HEK293 (cell line): ENCODE results near the gene CDH26.
A peak's percentile ranks its signal among the peaks of the same experiment; 100 is the strongest.

Experiments
- FEZF1 ChIP-seq: fragments of 450-650 bp; formaldehyde crosslinking; IDR thresholded peaks from 2 replicates; pipeline ENCODE4 v1.5.1; 2016; ENCODE audit warnings: missing biosample characterization, missing genetic modification characterization
- INSM2 ChIP-seq: fragments of 450-650 bp; formaldehyde crosslinking; IDR thresholded peaks from 2 replicates; pipeline ENCODE4 v1.5.1; 2016; ENCODE audit warnings: missing biosample characterization, missing genetic modification characterization
- KLF16 ChIP-seq: fragments of 450-650 bp; formaldehyde crosslinking; IDR thresholded peaks from 2 replicates; pipeline ENCODE4 v1.5.1; 2017; ENCODE audit warnings: missing biosample characterization, missing genetic modification characterization
- KLF9 ChIP-seq: fragments of 450-650 bp; formaldehyde crosslinking; IDR thresholded peaks from 2 replicates; pipeline ENCODE4 v1.5.1; 2016; ENCODE audit warnings: missing biosample characterization, missing genetic modification characterization, low read depth
- RBAK ChIP-seq: fragments of 450-650 bp; formaldehyde crosslinking; IDR thresholded peaks from 2 replicates; pipeline ENCODE4 v1.5.1; 2016; ENCODE audit warnings: missing biosample characterization, missing genetic modification characterization
- SCRT1 ChIP-seq: fragments of 450-650 bp; formaldehyde crosslinking; IDR thresholded peaks from 2 replicates; pipeline ENCODE4 v1.5.1; 2016; ENCODE audit warnings: missing biosample characterization, missing genetic modification characterization, borderline replicate concordance
- YY1 ChIP-seq: fragments of 450-650 bp; formaldehyde crosslinking; IDR thresholded peaks from 2 replicates; pipeline ENCODE4 v1.5.1; 2018; ENCODE audit warnings: missing biosample characterization, missing genetic modification characterization
- ZBTB1 ChIP-seq: fragments of 450-650 bp; formaldehyde crosslinking; IDR thresholded peaks from 2 replicates; pipeline ENCODE4 v1.5.1; 2016; ENCODE audit warnings: missing biosample characterization, missing genetic modification characterization
- ZBTB20 ChIP-seq: fragments of 450-650 bp; formaldehyde crosslinking; IDR thresholded peaks from 2 replicates; pipeline ENCODE4 v1.5.1; 2016; ENCODE audit warnings: missing biosample characterization, missing genetic modification characterization
- ZBTB21 ChIP-seq: fragments of 450-650 bp; formaldehyde crosslinking; IDR thresholded peaks from 2 replicates; pipeline ENCODE4 v1.5.1; 2017; ENCODE audit warnings: missing biosample characterization, missing genetic modification characterization
- ZBTB26 ChIP-seq: fragments of 450-650 bp; formaldehyde crosslinking; optimal IDR thresholded peaks from 2 replicates; pipeline ENCODE3; 2016; ENCODE audit warnings: missing biosample characterization, mild to moderate bottlenecking, missing genetic modification characterization
- ZBTB44 ChIP-seq: fragments of 450-650 bp; IDR thresholded peaks from 2 replicates; pipeline ENCODE4 v1.5.1; 2018; ENCODE audit warnings: missing biosample characterization, mild to moderate bottlenecking, missing genetic modification characterization
- ZBTB7A ChIP-seq: fragments of 450-650 bp; formaldehyde crosslinking; IDR thresholded peaks from 2 replicates; pipeline ENCODE4 v1.5.1; 2016; ENCODE audit warnings: low read depth, missing biosample characterization, missing genetic modification characterization
- ZEB2 ChIP-seq: fragments of 450-650 bp; formaldehyde crosslinking; IDR thresholded peaks from 2 replicates; pipeline ENCODE4 v1.5.1; 2016; ENCODE audit warnings: missing biosample characterization, missing genetic modification characterization
- ZFP69B ChIP-seq: fragments of 450-650 bp; formaldehyde crosslinking; IDR thresholded peaks from 2 replicates; pipeline ENCODE4 v1.5.1; 2016; ENCODE audit warnings: missing biosample characterization, missing genetic modification characterization
- ZIC2 ChIP-seq: fragments of 450-650 bp; formaldehyde crosslinking; IDR thresholded peaks from 2 replicates; pipeline ENCODE4 v1.5.1; 2016; ENCODE audit warnings: missing biosample characterization, missing genetic modification characterization
- ZNF16 ChIP-seq: fragments of 450-650 bp; formaldehyde crosslinking; IDR thresholded peaks from 2 replicates; pipeline ENCODE4 v1.5.1; 2016; ENCODE audit warnings: low read depth, missing biosample characterization, missing genetic modification characterization
- ZNF223 ChIP-seq: fragments of 450-650 bp; formaldehyde crosslinking; IDR thresholded peaks from 2 replicates; pipeline ENCODE4 v1.5.1; 2016; ENCODE audit warnings: missing biosample characterization, missing genetic modification characterization
- ZNF335 ChIP-seq: fragments of 450-650 bp; formaldehyde crosslinking; conservative IDR thresholded peaks from 2 replicates; pipeline ENCODE4 v1.5.1; 2016; ENCODE audit warnings: missing biosample characterization, missing genetic modification characterization
- ZNF354C ChIP-seq: fragments of 450-650 bp; formaldehyde crosslinking; IDR thresholded peaks from 2 replicates; pipeline ENCODE4 v1.5.1; 2016; ENCODE audit warnings: missing biosample characterization, missing genetic modification characterization, low read depth, borderline replicate concordance
- ZNF37A ChIP-seq: fragments of 450-650 bp; IDR thresholded peaks from 2 replicates; pipeline ENCODE4 v1.5.1; 2018; ENCODE audit warnings: missing biosample characterization, missing genetic modification characterization
- ZNF398 ChIP-seq: fragments of 450-650 bp; formaldehyde crosslinking; IDR thresholded peaks from 2 replicates; pipeline ENCODE4 v1.5.1; 2017; ENCODE audit warnings: missing biosample characterization, missing genetic modification characterization
- ZNF433 ChIP-seq: fragments of 450-650 bp; formaldehyde crosslinking; IDR thresholded peaks from 2 replicates; pipeline ENCODE4 v1.5.1; 2016; ENCODE audit warnings: missing biosample characterization, missing genetic modification characterization, low read depth
- ZNF514 ChIP-seq: fragments of 450-650 bp; formaldehyde crosslinking; IDR thresholded peaks from 2 replicates; pipeline ENCODE4 v1.5.1; 2016; ENCODE audit warnings: missing biosample characterization, missing genetic modification characterization
- ZNF571 ChIP-seq: fragments of 450-650 bp; formaldehyde crosslinking; IDR thresholded peaks from 2 replicates; pipeline ENCODE4 v1.5.0; 2017; ENCODE audit warnings: missing biosample characterization, missing genetic modification characterization
- ZNF600 ChIP-seq: fragments of 450-650 bp; formaldehyde crosslinking; IDR thresholded peaks from 2 replicates; pipeline ENCODE4 v1.5.1; 2016; ENCODE audit warnings: missing biosample characterization, missing genetic modification characterization
- ZNF610 ChIP-seq: fragments of 450-650 bp; formaldehyde crosslinking; IDR thresholded peaks from 2 replicates; pipeline ENCODE4 v1.5.1; 2016; ENCODE audit warnings: missing biosample characterization, missing genetic modification characterization, borderline replicate concordance
- ZNF629 ChIP-seq: fragments of 450-650 bp; formaldehyde crosslinking; IDR thresholded peaks from 2 replicates; pipeline ENCODE4 v1.5.1; 2017; ENCODE audit warnings: missing biosample characterization, missing genetic modification characterization
- ZNF692 ChIP-seq: fragments of 450-650 bp; formaldehyde crosslinking; IDR thresholded peaks from 2 replicates; pipeline ENCODE4 v1.5.1; 2016; ENCODE audit warnings: missing biosample characterization, missing genetic modification characterization
- ZNF707 ChIP-seq: fragments of 450-650 bp; formaldehyde crosslinking; IDR thresholded peaks from 2 replicates; pipeline ENCODE4 v1.5.1; 2016; ENCODE audit warnings: missing biosample characterization, missing genetic modification characterization
- ZNF792 ChIP-seq: fragments of 450-650 bp; formaldehyde crosslinking; IDR thresholded peaks from 2 replicates; pipeline ENCODE4 v1.5.1; 2016; ENCODE audit warnings: missing biosample characterization, missing genetic modification characterization
- ZNF837 ChIP-seq: fragments of 450-650 bp; formaldehyde crosslinking; IDR thresholded peaks from 2 replicates; pipeline ENCODE4 v1.5.1; 2016; ENCODE audit warnings: missing biosample characterization, missing genetic modification characterization

The CDH26 gene

GRCh38 chr20:60057866-60058807 lies 99.9 kb downstream of the CDH26 start (continued):
- no peak for TF ChIP-seq RBAK (tag by site-specific recombination)
- TF ChIP-seq INSM2 (tag by site-specific recombination), result peak; percentile 48; the same call in 1 of the 2 replicates
- no peak for TF ChIP-seq ZNF223 (tag by site-specific recombination)
- no peak for TF ChIP-seq KLF9 (tag by site-specific recombination)
- peak; percentile 52; the same call in 1 of the 2 replicates for TF ChIP-seq ZEB2 (tag by site-specific recombination)
- TF ChIP-seq ZBTB1 (tag by site-specific recombination), result peak; percentile 71; the same call in 1 of the 2 replicates
- peak; percentile 85 for TF ChIP-seq ZBTB21 (tag by site-specific recombination)
- TF ChIP-seq ZNF354C, result no peak
- TF ChIP-seq ZNF335 (tag by site-specific recombination), result no peak
- TF ChIP-seq KLF16 (tag by site-specific recombination), result peak; percentile 61
- no peak for TF ChIP-seq ZNF571 (tag by site-specific recombination)
- TF ChIP-seq ZNF629 (tag by site-specific recombination), result peak; percentile 91
- TF ChIP-seq ZNF792 (tag by site-specific recombination), result no peak
- 0 out of 2 replicates have a peak, but pooled peaks have one; percentile 11 for TF ChIP-seq ZNF16 (tag by site-specific recombination)
- no peak for TF ChIP-seq ZNF610 (tag by site-specific recombination)
- 0 out of 2 replicates have a peak, but pooled peaks have one; percentile 40 for TF ChIP-seq ZNF837 (tag by site-specific recombination)
- peak; percentile 89 for TF ChIP-seq SCRT1 (tag by site-specific recombination)
- peak; percentile 64 for TF ChIP-seq ZBTB44 (tag by site-specific recombination)
- peak; percentile 91 for TF ChIP-seq ZNF398 (tag by site-specific recombination)
- 0 out of 2 replicates have a peak, but pooled peaks have one; percentile 53 for TF ChIP-seq ZNF37A (tag by site-specific recombination)
- no peak for TF ChIP-seq YY1 (tag by site-specific recombination)
- TF ChIP-seq ZBTB26 (tag by site-specific recombination), result no peak
- TF ChIP-seq ZBTB20 (tag by site-specific recombination), result peak; percentile 88
- TF ChIP-seq ZNF600 (tag by site-specific recombination), result peak; percentile 43
- peak; percentile 99 for TF ChIP-seq ZIC2
- no peak for TF ChIP-seq ZBTB7A
- TF ChIP-seq ZNF433 (tag by site-specific recombination), result no peak
- TF ChIP-seq ZNF707 (tag by site-specific recombination), result no peak
- peak; percentile 64; the same call in 1 of the 2 replicates for TF ChIP-seq FEZF1 (tag by site-specific recombination)
- no peak for TF ChIP-seq ZNF514 (tag by site-specific recombination)
- TF ChIP-seq ZFP69B (tag by site-specific recombination), result peak; percentile 100
- peak; percentile 99 for TF ChIP-seq ZNF692
